Measurements from ENCODE around the gene NEK11. TPM values are rescaled to one million over a fixed set of nuclear protein-coding genes. Genes with fewer than 3 reads are reported as not detected.
"Not testable (repeated sequence)": the region's sequence is repeated elsewhere in the genome, so short reads cannot be mapped to it uniquely, and the experiment has no call there.

NEK11 gene
- total and polyA plus RNA-seq, 9 donors, result 6.3 to 11.5 (median 7.5) TPM

DNA sequence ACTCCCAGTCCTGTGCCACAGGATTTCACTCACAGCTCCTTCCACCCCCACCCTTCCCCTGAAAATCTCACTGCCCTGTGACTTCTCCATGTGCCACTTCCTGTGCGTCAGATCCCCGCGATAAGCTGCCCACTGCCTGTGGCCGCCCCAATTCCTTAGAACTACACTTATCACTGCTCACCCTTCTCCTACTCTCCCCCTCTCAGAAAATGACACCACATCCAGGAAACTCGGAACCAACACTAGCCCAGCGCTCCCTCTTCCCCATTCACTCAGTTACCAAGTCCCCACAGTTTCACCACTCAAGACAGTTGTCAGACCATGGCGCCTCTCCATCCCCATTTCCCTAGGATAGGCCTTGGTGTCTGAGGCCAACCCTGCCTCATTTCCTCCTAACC is 334.4 kb downstream of the NEK11 start:
- H3K9me3 ChIP-seq (replicated peaks; ENCODE audit: control insufficient read depth, low read depth, low read length); H3K27me3 ChIP-seq (ENCODE audit: control insufficient read depth, insufficient read depth, low read length); H3K27ac ChIP-seq (ENCODE audit: low read length); H3K36me3 ChIP-seq (ENCODE audit: control insufficient read depth, insufficient read depth, low read length); DNase-seq; H3K4me3 ChIP-seq (ENCODE audit: low read length): not testable (repeated sequence)
- WGBS (ENCODE audit: insufficient coverage), result 88% methylated on average over 7 of the region's 7 CpGs
- peaks cover 10% of the 10 kb centered on the region for H3K4me1 ChIP-seq (ENCODE audit: control insufficient read depth, insufficient read depth, low read length)

DNA sequence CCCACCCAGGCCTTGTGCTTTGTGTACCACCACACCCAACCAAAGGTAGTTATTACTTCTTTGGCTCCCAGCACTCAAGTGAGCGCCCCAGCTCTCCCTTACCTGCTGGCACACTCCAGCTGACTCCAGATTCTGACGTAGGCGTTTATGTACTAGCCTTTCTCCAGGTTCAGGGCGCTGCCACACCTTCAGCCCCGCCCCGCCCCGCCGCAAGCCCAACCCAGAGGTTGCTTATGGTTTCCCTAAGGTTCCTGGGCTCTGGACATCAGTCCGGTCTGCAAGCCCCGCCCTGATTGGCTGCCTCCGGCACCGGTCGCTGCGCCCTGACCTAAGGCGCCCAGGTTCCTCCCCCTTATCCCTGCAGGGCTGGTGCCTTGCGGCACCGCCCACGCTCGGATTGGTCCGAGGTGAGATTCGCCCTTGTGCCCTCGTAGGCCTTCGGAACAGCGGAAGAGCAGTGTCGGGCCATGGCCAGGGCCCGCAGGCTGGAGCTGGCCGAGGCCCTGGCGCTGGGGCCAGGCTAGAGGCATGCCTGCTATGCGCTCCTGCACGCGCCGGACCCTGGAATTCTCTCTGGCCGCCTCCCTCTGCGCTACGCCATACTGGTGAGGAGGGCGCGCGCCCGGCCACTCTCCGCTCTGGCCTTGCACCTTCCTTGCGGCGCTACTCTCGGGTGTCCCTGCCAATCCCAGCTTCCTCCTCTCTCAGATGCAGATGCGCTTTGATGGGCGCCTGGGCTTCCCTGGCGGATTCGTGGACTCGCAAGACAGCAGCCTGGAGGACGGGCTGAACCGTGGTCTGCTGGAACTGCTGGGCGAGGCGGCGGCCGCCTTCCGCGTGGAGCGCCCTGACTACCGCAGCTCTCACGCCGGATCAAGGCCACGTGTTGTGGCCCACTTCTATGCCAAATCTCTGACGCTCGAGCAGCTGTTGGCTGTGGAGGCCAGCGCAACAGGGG is 335.1 kb downstream of the NEK11 start:
- Histone ChIP-seq H3K9me3 (replicated peaks; ENCODE audit: control insufficient read depth, low read depth, low read length) (no peaks in the 10 kb centered on the region), H3K27ac (ENCODE audit: low read length) (no peak overlapping the region), H3K4me3 (ENCODE audit: low read length) (peak overlapping the region; percentile 55), H3K4me1 (ENCODE audit: control insufficient read depth, insufficient read depth, low read length) (peaks cover 10% of the 10 kb centered on the region), H3K27me3 (ENCODE audit: control insufficient read depth, insufficient read depth, low read length) (no peaks in the 10 kb centered on the region), H3K36me3 (ENCODE audit: control insufficient read depth, insufficient read depth, low read length) (no peaks in the 10 kb centered on the region)
- DNase-seq, result peak; percentile 67
- 6% methylated on average over 60 of the region's 64 CpGs for WGBS (ENCODE audit: insufficient coverage)

DNA sequence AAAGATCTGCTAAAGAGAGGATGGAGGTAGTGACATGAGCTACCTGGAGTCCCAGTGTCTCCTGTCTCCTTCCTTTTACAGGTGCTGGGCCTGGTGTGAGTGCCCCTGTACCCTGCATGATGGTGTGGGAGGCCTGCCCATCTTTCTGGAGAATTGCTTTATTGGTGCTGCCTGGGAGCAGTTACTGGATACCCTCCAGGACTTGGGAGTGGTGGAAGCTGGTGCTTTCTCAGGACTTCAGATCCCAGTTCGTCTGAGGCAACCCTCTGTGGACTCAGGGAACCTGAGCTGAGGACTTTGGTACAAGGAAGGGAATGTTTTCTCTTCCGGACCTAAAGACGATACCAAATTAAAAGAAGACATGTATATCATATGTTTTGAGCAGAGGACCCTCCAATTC is 336.6 kb downstream of the NEK11 start:
- Histone ChIP-seq H3K27me3 (ENCODE audit: control insufficient read depth, insufficient read depth, low read length) (no peaks in the 10 kb centered on the region), H3K4me1 (ENCODE audit: control insufficient read depth, insufficient read depth, low read length) (peaks cover 10% of the 10 kb centered on the region), H3K4me3 (ENCODE audit: low read length) (no peak overlapping the region), H3K9me3 (replicated peaks; ENCODE audit: control insufficient read depth, low read depth, low read length) (no peaks in the 10 kb centered on the region), H3K27ac (ENCODE audit: low read length) (no peak overlapping the region), H3K36me3 (ENCODE audit: control insufficient read depth, insufficient read depth, low read length) (no peaks in the 10 kb centered on the region)
- no peak for DNase-seq
- whole genome bisulfite sequencing (ENCODE audit: insufficient coverage), result 100% methylated on average over 2 of the region's 3 CpGs

DNA sequence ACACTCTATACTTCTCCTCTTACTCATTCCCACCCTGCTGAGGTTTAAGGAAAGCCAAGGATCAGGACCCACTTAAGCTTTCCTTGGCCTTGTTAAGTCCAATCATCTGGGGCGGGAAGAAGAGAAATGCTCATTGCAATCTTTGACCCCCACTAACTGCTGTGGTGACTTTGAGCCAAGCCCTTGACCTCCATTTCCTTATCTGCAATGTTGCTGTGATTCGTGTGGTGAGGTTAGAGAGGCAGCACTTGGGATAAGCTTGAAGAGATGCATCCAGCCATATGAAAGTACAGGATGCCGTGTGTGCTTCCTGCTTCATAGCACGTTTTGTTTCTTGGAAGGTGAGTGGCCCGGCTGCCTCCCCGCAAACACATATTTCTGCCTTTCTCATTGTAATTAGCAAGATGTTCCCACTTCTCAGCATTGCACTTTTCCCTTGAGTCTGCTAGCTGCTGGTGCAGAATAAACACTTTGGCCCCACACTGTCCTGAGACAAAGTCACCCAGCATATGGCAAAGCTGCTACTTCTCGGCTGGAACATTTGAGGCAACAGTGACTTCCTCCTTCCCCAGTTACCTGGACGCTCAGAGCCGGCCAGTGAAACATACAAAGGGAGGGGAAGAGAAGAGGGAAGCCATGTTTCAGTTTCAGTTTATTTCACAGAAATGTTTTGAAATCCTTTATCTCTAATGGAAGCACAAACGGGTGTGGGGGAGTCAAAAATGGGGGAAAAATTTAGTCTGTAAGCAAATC is 344.4 kb downstream of the NEK11 start:
- no peak for DNase-seq
- no peak overlapping the region for H3K27ac ChIP-seq (ENCODE audit: low read length)
- H3K9me3 ChIP-seq (replicated peaks; ENCODE audit: control insufficient read depth, low read depth, low read length), result no peaks in the 10 kb centered on the region
- H3K4me1 ChIP-seq (ENCODE audit: control insufficient read depth, insufficient read depth, low read length), result no peaks in the 10 kb centered on the region
- H3K4me3 ChIP-seq (ENCODE audit: low read length), result no peak overlapping the region
- H3K36me3 ChIP-seq (ENCODE audit: control insufficient read depth, insufficient read depth, low read length), result peaks cover 18% of the 10 kb centered on the region
- WGBS (ENCODE audit: insufficient coverage), result 96% methylated on average over 4 of the region's 10 CpGs
- no peaks in the 10 kb centered on the region for H3K27me3 ChIP-seq (ENCODE audit: control insufficient read depth, insufficient read depth, low read length)

DNA sequence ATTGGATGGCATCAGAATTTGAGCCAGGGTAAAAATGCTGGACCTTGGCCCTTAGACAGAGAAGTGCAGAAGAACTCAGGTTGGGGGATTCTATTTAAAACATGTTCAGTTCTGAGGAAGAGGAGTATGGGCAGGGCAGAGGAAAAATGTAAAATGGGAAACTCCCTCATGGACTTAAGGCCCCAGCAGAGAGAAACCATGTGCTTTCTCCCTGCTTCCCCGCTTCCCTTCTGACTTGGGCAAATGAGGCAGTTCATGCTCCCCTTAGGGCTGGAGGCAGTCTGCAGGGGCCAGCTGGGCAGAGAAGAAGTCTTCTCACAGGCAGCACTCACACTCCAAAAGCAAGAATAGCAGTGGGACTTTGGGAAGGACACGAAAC is 345.0 kb downstream of the NEK11 start:
- DNase-seq, result no peak
- H3K36me3 ChIP-seq (ENCODE audit: control insufficient read depth, insufficient read depth, low read length), result peaks cover 19% of the 10 kb centered on the region
- 80% methylated on average over 1 of the region's 2 CpGs for WGBS (ENCODE audit: insufficient coverage)
- H3K27ac ChIP-seq (ENCODE audit: low read length), result no peak overlapping the region
- H3K4me3 ChIP-seq (ENCODE audit: low read length), result no peak overlapping the region
- H3K4me1 ChIP-seq (ENCODE audit: control insufficient read depth, insufficient read depth, low read length), result no peaks in the 10 kb centered on the region
- no peaks in the 10 kb centered on the region for H3K27me3 ChIP-seq (ENCODE audit: control insufficient read depth, insufficient read depth, low read length)
- H3K9me3 ChIP-seq (replicated peaks; ENCODE audit: control insufficient read depth, low read depth, low read length), result no peaks in the 10 kb centered on the region

DNA sequence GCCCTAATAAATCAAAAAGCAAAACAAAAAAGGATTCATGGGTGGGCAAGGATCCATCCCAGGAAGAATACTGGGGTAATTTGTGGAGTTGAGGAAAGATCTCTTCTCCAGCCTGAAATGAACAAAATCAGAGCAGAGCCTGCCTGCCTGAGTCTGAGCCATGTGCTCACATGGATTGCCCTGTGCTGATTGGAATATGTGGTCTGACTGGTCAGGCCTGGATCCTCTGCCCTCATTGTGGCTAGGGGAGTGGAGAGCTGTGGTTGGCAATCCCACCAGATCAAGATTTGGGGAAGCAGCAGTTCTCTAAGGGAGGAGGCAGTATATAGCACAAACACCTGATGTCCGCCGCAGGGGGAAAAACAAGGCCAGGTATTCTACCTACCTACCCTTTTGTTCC is 348.1 kb downstream of the NEK11 start:
- no peaks in the 10 kb centered on the region for H3K9me3 ChIP-seq (replicated peaks; ENCODE audit: control insufficient read depth, low read depth, low read length)
- DNase-seq, result no peak
- no peak overlapping the region for H3K4me3 ChIP-seq (ENCODE audit: low read length)
- peaks cover 22% of the 10 kb centered on the region for H3K36me3 ChIP-seq (ENCODE audit: control insufficient read depth, insufficient read depth, low read length)
- no CpG with 5 or more reads among the region's 2 CpGs for WGBS (ENCODE audit: insufficient coverage)
- H3K27me3 ChIP-seq (ENCODE audit: control insufficient read depth, insufficient read depth, low read length), result no peaks in the 10 kb centered on the region
- no peaks in the 10 kb centered on the region for H3K4me1 ChIP-seq (ENCODE audit: control insufficient read depth, insufficient read depth, low read length)
- no peak overlapping the region for H3K27ac ChIP-seq (ENCODE audit: low read length)

DNA sequence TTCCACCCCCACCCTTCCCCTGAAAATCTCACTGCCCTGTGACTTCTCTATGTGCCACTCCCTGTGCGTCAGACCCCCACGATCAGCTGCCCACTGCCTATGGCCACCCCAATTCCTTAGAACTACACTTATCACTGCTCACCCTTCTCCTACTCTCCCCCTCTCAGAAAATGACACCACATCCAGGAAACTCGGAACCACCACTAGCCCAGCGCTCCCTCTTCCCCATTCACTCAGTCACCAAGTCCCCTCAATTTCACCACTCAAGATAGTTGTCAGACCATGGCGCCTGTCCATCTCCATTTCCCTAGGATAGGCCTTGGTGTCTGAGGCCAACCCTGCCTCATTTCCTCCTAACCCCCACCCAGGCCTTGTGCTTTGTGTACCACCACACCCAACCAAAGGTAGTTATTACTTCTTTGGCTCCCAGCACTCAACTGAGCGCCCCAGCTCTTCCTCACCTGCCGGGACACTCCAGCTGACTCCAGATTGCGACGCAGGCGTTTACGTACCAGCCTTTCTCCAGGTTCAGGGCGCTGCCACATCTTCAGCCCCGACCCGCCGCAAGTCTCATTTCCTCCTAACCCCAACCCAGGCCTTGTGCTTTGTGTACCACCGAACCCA is 354.3 kb downstream of the NEK11 start:
- DNase-seq; H3K27me3 ChIP-seq (ENCODE audit: control insufficient read depth, insufficient read depth, low read length); H3K9me3 ChIP-seq (replicated peaks; ENCODE audit: control insufficient read depth, low read depth, low read length): not testable (repeated sequence)
- WGBS (ENCODE audit: insufficient coverage), result 15% methylated on average over 16 of the region's 16 CpGs
- H3K36me3 ChIP-seq (ENCODE audit: control insufficient read depth, insufficient read depth, low read length), result peaks cover 33% of the 10 kb centered on the region
- H3K4me3 ChIP-seq (ENCODE audit: low read length), result peak overlapping the region; percentile 86
- H3K27ac ChIP-seq (ENCODE audit: low read length), result peak overlapping the region; percentile 93
- peaks cover 14% of the 10 kb centered on the region for H3K4me1 ChIP-seq (ENCODE audit: control insufficient read depth, insufficient read depth, low read length)

DNA sequence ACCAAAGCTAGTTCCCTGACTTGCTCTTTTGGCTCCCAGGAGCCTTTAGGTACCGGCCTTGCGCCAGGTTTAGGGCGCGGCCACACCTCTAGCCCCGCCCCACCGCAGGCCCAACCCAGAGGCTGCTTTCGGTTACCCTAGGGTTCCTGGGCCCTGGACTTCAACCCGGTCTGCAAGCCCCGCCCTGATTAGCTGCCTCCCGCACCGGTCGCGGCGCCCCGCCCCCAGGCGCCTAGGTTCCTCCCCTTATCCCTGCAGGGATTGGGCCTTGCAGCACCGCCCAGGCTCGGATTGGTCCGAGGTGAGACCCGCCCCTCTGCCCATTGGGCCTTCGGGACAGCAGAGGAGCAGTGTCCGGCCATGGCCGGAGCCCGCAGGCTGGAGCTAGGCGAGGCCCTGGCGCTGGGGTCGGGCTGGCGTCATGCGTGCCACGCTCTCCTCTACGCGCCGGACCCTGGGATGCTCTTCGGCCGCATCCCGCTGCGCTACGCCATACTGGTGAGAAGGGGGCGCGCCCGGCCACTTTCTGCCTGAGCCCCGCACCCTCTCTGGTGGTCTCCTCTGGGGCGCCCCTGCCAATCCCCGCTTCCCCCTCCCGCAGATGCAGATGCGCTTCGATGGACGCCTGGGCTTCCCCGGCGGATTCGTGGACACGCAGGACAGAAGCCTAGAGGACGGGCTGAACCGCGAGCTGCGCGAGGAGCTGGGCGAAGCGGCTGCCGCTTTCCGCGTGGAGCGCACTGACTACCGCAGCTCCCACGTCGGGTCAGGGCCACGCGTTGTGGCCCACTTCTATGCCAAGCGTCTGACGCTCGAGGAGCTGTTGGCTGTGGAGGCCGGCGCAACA is 355.0 kb downstream of the NEK11 start, which contains the start of gene NUDT16:
Gene NUDT16 (plus strand): TSS at position 330 of the 847 bp plus-strand sequence. CDS start 31 bp downstream, at position 361.
- H3K27ac ChIP-seq (ENCODE audit: low read length), result peak within 1 kb of the TSS; percentile 93
- H3K4me1 ChIP-seq (ENCODE audit: control insufficient read depth, insufficient read depth, low read length), result peaks cover 18% of the 10 kb centered on the region
- no peaks in the 10 kb centered on the region for H3K9me3 ChIP-seq (replicated peaks; ENCODE audit: control insufficient read depth, low read depth, low read length)
- peak within 1 kb of the TSS; percentile 86 for H3K4me3 ChIP-seq (ENCODE audit: low read length)
- WGBS (ENCODE audit: insufficient coverage), result 0% methylated on average over 66 of the region's 73 CpGs
- peak; percentile 99 for DNase-seq
- H3K27me3 ChIP-seq (ENCODE audit: control insufficient read depth, insufficient read depth, low read length), result no peaks in the 10 kb centered on the region
- peaks cover 31% of the 10 kb centered on the region for H3K36me3 ChIP-seq (ENCODE audit: control insufficient read depth, insufficient read depth, low read length)

DNA sequence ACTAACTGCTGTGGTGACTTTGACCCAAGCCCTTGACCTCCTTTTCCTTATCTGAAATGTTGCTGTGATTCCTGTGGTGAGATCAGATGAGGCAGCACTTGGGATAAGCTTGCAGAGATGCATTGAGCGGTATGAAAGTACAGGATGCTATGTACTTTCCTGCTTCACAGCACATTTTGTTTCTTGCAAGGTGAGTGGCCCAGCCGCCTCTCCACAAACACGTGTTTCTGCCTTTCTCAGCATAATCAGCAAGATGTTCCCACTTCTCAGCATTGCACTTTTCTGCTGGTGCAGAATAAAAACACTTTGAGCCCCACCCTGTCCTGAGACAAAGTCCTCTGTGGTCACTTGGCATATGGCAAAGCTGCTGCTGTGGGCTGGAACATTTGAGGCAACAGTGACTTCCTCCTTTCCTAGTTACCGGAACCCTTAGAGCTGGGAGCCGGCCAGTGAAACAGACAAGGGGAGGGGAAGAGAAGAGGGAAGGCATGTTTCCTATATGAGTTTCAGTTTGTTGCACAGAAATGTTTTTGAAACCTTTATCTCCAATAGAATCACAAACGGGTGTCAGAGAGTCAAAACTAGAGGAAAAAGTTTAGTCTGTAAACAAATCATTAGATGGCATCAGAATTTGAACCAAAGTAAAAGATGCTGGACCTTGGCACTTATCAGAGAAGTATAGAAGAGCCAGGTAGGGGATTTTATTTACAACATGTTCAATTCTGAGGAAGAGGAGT is 359.9 kb downstream of the NEK11 start:
- H3K27me3 ChIP-seq (ENCODE audit: control insufficient read depth, insufficient read depth, low read length), result no peaks in the 10 kb centered on the region
- DNase-seq, result peak; percentile 84
- 100% methylated on average over 1 of the region's 6 CpGs for WGBS (ENCODE audit: insufficient coverage)
- H3K4me1 ChIP-seq (ENCODE audit: control insufficient read depth, insufficient read depth, low read length), result peaks cover 19% of the 10 kb centered on the region
- peaks cover 28% of the 10 kb centered on the region for H3K36me3 ChIP-seq (ENCODE audit: control insufficient read depth, insufficient read depth, low read length)
- no peak overlapping the region for H3K4me3 ChIP-seq (ENCODE audit: low read length)
- H3K27ac ChIP-seq (ENCODE audit: low read length), result peak overlapping the region; percentile 50
- no peaks in the 10 kb centered on the region for H3K9me3 ChIP-seq (replicated peaks; ENCODE audit: control insufficient read depth, low read depth, low read length)
